Measurements from ENCODE around the gene RPS6KA5. TPM values are rescaled to one million over a fixed set of nuclear protein-coding genes. Genes with fewer than 3 reads are reported as not detected.

Gene RPS6KA5
- total RNA-seq, 1 experiment from 2014 or later: 8.6 TPM

- DNase-seq (peak; percentile 10), ATAC-seq (no peak)
- POLR2A ChIA-PET (ENCODE audit: unreplicated experiment): interaction anchor here (0.6 to 0.9 kb wide), 4 partner anchors 11 to 239 kb away, joined by 3 to 7 read pairs (median 4); no protein-coding TSS in a partner anchor
- Histone ChIP-seq H3K27me3 (ENCODE audit: low read length) (no peaks in the 10 kb centered on the region), H3K36me3 (ENCODE audit: low read depth, low read length) (no peaks in the 10 kb centered on the region), H3F3A (ENCODE audit: low read length, unreplicated experiment) (no peaks in the 10 kb centered on the region), H2AFZ (ENCODE audit: low read length) (peak overlapping the region; percentile 98), H3K9me2 (replicated peaks; ENCODE audit: low read length) (no peaks in the 10 kb centered on the region), H3K4me3 (ENCODE audit: low read length) (peak overlapping the region; percentile 73), H4K20me1 (ENCODE audit: low read length) (no peaks in the 10 kb centered on the region; the same call in 1 of the 2 replicates), H3K9ac (ENCODE audit: low read length) (peak overlapping the region; percentile 77), H3K4me2 (ENCODE audit: low read length) (peak overlapping the region; percentile 93), H3K9me3 (ENCODE audit: low read length) (no peaks in the 10 kb centered on the region), H3K27ac (ENCODE audit: low read length) (peak overlapping the region; percentile 14; the same call in 1 of the 2 replicates), H3K4me1 (ENCODE audit: insufficient read depth, low read length) (peaks cover 18% of the 10 kb centered on the region), H3K79me2 (ENCODE audit: low read length) (peaks cover 19% of the 10 kb centered on the region; the same call in 1 of the 2 replicates)
- intact Hi-C loops (cut with micrococcal nuclease): loop anchor here (2.0 to 5.0 kb wide), 6 partner anchors 66 to 679 kb away; no protein-coding TSS in a partner anchor
- TSS peak; percentile 75 for BruUV-seq (replicated peaks)
- TF ChIP-seq EZH2 (IDR thresholded peaks at IDR 0.05; ENCODE audit: low read length, unreplicated experiment): no peak
- TF ChIP-seq EZH2phosphoT487 (IDR thresholded peaks at IDR 0.05; ENCODE audit: borderline replicate concordance, low read length): no peak
- TF ChIP-seq CTCF (conservative IDR thresholded peaks at IDR 0.05; ENCODE audit: low read depth, low read length): no peak
- CTCF ChIA-PET: interaction anchor here (0.5 to 2.9 kb wide), 3 partner anchors 112 to 1234 kb away, joined by 4 to 26 read pairs (median 6); no protein-coding TSS in a partner anchor
These were observed 831 bp upstream of the RPS6KA5 start for GRCh38 chr14:91061056-91061887.

GRCh38 chr14:91059576-91060350, 678 bp downstream of the RPS6KA5 start:
- no peak for TF ChIP-seq CTCF (conservative IDR thresholded peaks at IDR 0.05; ENCODE audit: low read depth, low read length)
- no peak for TF ChIP-seq EZH2 (IDR thresholded peaks at IDR 0.05; ENCODE audit: low read length, unreplicated experiment)
- no peak for TF ChIP-seq EZH2phosphoT487 (IDR thresholded peaks at IDR 0.05; ENCODE audit: borderline replicate concordance, low read length)
- Histone ChIP-seq H3K4me3 (ENCODE audit: low read length) (peak overlapping the region; percentile 80), H3K4me1 (ENCODE audit: insufficient read depth, low read length) (peaks cover 18% of the 10 kb centered on the region), H3K9me3 (ENCODE audit: low read length) (no peaks in the 10 kb centered on the region), H3K27ac (ENCODE audit: low read length) (peak overlapping the region; percentile 71), H3K9ac (ENCODE audit: low read length) (peak overlapping the region; percentile 88), H3K27me3 (ENCODE audit: low read length) (no peaks in the 10 kb centered on the region), H3K36me3 (ENCODE audit: low read depth, low read length) (no peaks in the 10 kb centered on the region), H2AFZ (ENCODE audit: low read length) (peak overlapping the region; percentile 94), H3K79me2 (ENCODE audit: low read length) (peaks cover 19% of the 10 kb centered on the region; the same call in 1 of the 2 replicates), H4K20me1 (ENCODE audit: low read length) (no peaks in the 10 kb centered on the region; the same call in 1 of the 2 replicates), H3K9me2 (replicated peaks; ENCODE audit: low read length) (no peaks in the 10 kb centered on the region), H3K4me2 (ENCODE audit: low read length) (peak overlapping the region; percentile 92), H3F3A (ENCODE audit: low read length, unreplicated experiment) (no peaks in the 10 kb centered on the region)
- ChIA-PET POLR2A (ENCODE audit: unreplicated experiment) (interaction anchor here (0.5 to 0.6 kb wide), 4 partner anchors 104 to 546 kb away, joined by 3 to 12 read pairs (median 4); no protein-coding TSS in a partner anchor), CTCF (interaction anchor here (2.9 kb wide), 1 partner anchor 157 kb away, joined by 26 read pairs; no protein-coding TSS in a partner anchor)
- peak; percentile 27 for ATAC-seq
- DNase-seq: peak; percentile 50
- BruUV-seq (replicated peaks): no TSS peak
- intact Hi-C loops (cut with micrococcal nuclease): loop anchor here (1.0 to 5.0 kb wide), 8 partner anchors 65 to 677 kb away; no protein-coding TSS in a partner anchor

All from PC-3 (cell line).